HCT116 (cell line): ENCODE results near the gene ZCCHC17.

Experiments used
- ATF3 ChIP-seq: IDR thresholded peaks from 2 replicates; pipeline ENCODE4 v1.6.1; 2012
- EGR1 ChIP-seq: IDR thresholded peaks from 2 replicates; pipeline ENCODE4 v1.6.1; 2012; ENCODE audit warnings: low read depth
- EZH2 ChIP-seq: fragments of 200-600 bp; sonication (generic); IDR thresholded peaks from 2 replicates; pipeline ENCODE4 v1.6.1; 2017; ENCODE audit warnings: antibody characterized with exemption, mixed run types
- EZH2phosphoT487 ChIP-seq: fragments of 200-600 bp; IDR thresholded peaks from 2 replicates; pipeline ENCODE4 v1.6.1; 2018; ENCODE audit warnings: antibody characterized with exemption, borderline replicate concordance
- FOSL1 ChIP-seq: IDR thresholded peaks from 2 replicates; pipeline ENCODE4 v1.6.1; 2012; ENCODE audit warnings: low read depth
- POLR2A ChIP-seq: IDR thresholded peaks from 2 replicates; pipeline ENCODE4 v1.7.0; 2011; ENCODE audit warnings: borderline replicate concordance; ENCODE audit not compliant: insufficient read depth, insufficient read length; ENCODE audit errors: extremely low read depth
- POLR2AphosphoS5 ChIP-seq: IDR thresholded peaks from 2 replicates; pipeline ENCODE4 v1.6.1; 2011; ENCODE audit warnings: mild to moderate bottlenecking, low read depth, low read length, moderate library complexity
- RAD21 ChIP-seq: IDR thresholded peaks from 2 replicates; pipeline ENCODE4 v1.6.1; 2012; ENCODE audit warnings: low read depth, mild to moderate bottlenecking
- ZNF274 ChIP-seq: fragments of 200-500 bp; sonication (Bioruptor generic); IDR thresholded peaks from 2 replicates; pipeline ENCODE4 v1.6.1; 2014; ENCODE audit warnings: mild to moderate bottlenecking, low read depth, low read length, inconsistent platforms
- TF ChIP-seq, protein P1 (sequence below), 3 experiments: fragments of 200-600 bp in 1 of 3; sonication (generic) in 1 of 3; IDR thresholded peaks in 2 of 3; conservative IDR thresholded peaks in 1 of 3; 2 replicates each; pipeline ENCODE4 v1.5.1; 2012 to 2017; ENCODE audit warnings: low read depth in 2 of 3, low read length in 2 of 3, antibody characterized with exemption in 1 of 3, borderline replicate concordance in 1 of 3, control low read depth in 1 of 3, mild to moderate bottlenecking in 1 of 3, mixed read lengths in 1 of 3, mixed run types in 1 of 3, moderate library complexity in 1 of 3; ENCODE audit not compliant: insufficient read depth in 1 of 3
- TF ChIP-seq, protein P2 (sequence below): IDR thresholded peaks from 2 replicates; pipeline ENCODE4 v1.6.1; 2012

DNA sequence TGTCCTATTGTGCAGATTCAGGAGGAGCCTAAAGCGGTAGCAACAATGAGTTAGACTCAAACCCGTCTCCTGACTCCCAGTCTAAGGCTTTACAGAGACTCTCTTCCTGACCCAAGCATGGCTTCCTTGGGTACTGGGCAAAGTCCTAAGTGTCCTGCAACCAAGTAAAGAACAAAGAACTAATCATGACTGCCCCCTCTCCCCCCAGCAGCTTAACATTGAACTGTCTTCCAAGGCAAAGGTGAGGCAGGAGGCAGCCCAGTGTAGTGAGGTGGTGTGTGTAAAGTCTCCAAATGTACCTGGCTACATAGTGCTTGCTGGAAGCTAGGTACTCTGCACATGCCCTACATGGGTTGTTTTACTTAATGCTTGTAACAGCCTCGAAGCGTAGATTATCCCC is 73.7 kb downstream of the ZCCHC17 start:
- TF ChIP-seq, protein P1, sequence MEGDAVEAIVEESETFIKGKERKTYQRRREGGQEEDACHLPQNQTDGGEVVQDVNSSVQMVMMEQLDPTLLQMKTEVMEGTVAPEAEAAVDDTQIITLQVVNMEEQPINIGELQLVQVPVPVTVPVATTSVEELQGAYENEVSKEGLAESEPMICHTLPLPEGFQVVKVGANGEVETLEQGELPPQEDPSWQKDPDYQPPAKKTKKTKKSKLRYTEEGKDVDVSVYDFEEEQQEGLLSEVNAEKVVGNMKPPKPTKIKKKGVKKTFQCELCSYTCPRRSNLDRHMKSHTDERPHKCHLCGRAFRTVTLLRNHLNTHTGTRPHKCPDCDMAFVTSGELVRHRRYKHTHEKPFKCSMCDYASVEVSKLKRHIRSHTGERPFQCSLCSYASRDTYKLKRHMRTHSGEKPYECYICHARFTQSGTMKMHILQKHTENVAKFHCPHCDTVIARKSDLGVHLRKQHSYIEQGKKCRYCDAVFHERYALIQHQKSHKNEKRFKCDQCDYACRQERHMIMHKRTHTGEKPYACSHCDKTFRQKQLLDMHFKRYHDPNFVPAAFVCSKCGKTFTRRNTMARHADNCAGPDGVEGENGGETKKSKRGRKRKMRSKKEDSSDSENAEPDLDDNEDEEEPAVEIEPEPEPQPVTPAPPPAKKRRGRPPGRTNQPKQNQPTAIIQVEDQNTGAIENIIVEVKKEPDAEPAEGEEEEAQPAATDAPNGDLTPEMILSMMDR (IDR thresholded peaks at IDR 0.05 in 2 of 3, conservative IDR thresholded peaks at IDR 0.05 in 1 of 3; ENCODE audit: borderline replicate concordance in 1 of 3, insufficient read depth in 1 of 3, low read depth in 2 of 3, low read length in 2 of 3), result no peak
- TF ChIP-seq RAD21 (no peak), POLR2A (no peak), ATF3 (no peak), EZH2phosphoT487 (no peak), EZH2 (no peak), FOSL1 (no peak), ZNF274 (no peak), EGR1 (no peak), POLR2AphosphoS5 (no peak)
- TF ChIP-seq, protein P2, sequence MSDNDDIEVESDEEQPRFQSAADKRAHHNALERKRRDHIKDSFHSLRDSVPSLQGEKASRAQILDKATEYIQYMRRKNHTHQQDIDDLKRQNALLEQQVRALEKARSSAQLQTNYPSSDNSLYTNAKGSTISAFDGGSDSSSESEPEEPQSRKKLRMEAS, result no peak
